WTC11 (cell line): ENCODE data around the gene ZNF598. TPM values are rescaled to one million over a fixed set of nuclear protein-coding genes. Genes with fewer than 3 reads are reported as not detected.

Experiments
- ATAC-seq: fragments of 200-7000 bp; cut with Tn5 transposase; 2 replicates; pipeline ENCODE4 v1.10.0; 2021; ENCODE audit warnings: mild to moderate bottlenecking, moderate library complexity
- CTCF ChIA-PET: fragments of 300-600 bp; sonication (Branson Sonifier 250); formaldehyde crosslinking; loops from one replicate; lab custom pipeline; 2021; ENCODE audit warnings: antibody characterized with exemption; lab: Charles Lee
- POLR2A ChIA-PET: fragments of 350-600 bp; sonication (Branson Sonifier 250); formaldehyde crosslinking; loops from one replicate; lab custom pipeline; 2021; ENCODE audit warnings: antibody characterized with exemption; lab: Charles Lee
- DNase-seq: peaks from one replicate; pipeline ENCODE4 v3.0.0; 2021; ENCODE audit warnings: low spot score
- H3K27ac Mint-ChIP-seq: 2 replicates; pipeline ENCODE4 v1.8.0; 2021; ENCODE audit warnings: mixed read lengths
- H3K27me3 Mint-ChIP-seq: 2 replicates; pipeline ENCODE4 v1.8.0; 2021; ENCODE audit warnings: low read depth, mild to moderate bottlenecking, moderate library complexity, mixed read lengths
- H3K36me3 Mint-ChIP-seq: 2 replicates; pipeline ENCODE4 v1.8.0; 2021; ENCODE audit warnings: mixed read lengths
- H3K4me1 Mint-ChIP-seq: 2 replicates; pipeline ENCODE4 v1.8.0; 2022; ENCODE audit warnings: mixed read lengths
- H3K4me3 Mint-ChIP-seq: 2 replicates; pipeline ENCODE4 v1.8.0; 2021; ENCODE audit warnings: mild to moderate bottlenecking, moderate library complexity, mixed read lengths
- H3K9me3 Mint-ChIP-seq: 2 replicates; pipeline ENCODE4 v1.8.0; 2021; ENCODE audit warnings: mixed read lengths
- CREB1 ChIP-seq: sonication (generic); formaldehyde crosslinking; IDR thresholded peaks from 2 replicates; pipeline ENCODE4 v1.8.0; 2023; ENCODE audit warnings: mild to moderate bottlenecking, missing genetic modification reagents
- FOXJ3 ChIP-seq: sonication (generic); formaldehyde crosslinking; IDR thresholded peaks from 2 replicates; pipeline ENCODE4 v1.9.0; 2021; ENCODE audit warnings: missing genetic modification reagents, mild to moderate bottlenecking, borderline replicate concordance
- MYBL2 ChIP-seq: sonication (generic); formaldehyde crosslinking; IDR thresholded peaks from 2 replicates; pipeline ENCODE4 v1.8.1; 2023; ENCODE audit warnings: mild to moderate bottlenecking, moderate library complexity, missing genetic modification reagents
- NFE2L1 ChIP-seq: sonication (generic); formaldehyde crosslinking; IDR thresholded peaks from 2 replicates; pipeline ENCODE4 v1.8.1; 2023; ENCODE audit warnings: missing genetic modification reagents
- NFYB ChIP-seq: sonication (generic); formaldehyde crosslinking; conservative IDR thresholded peaks from 2 replicates; pipeline ENCODE4 v1.8.0; 2022; ENCODE audit warnings: low read depth, missing genetic modification reagents
- PREB ChIP-seq: sonication (generic); formaldehyde crosslinking; IDR thresholded peaks from 2 replicates; pipeline ENCODE4 v1.8.1; 2022; ENCODE audit warnings: mild to moderate bottlenecking, missing genetic modification reagents, moderate library complexity, borderline replicate concordance
- SMAD3 ChIP-seq: sonication (generic); formaldehyde crosslinking; IDR thresholded peaks from 2 replicates; pipeline ENCODE4 v1.8.0; 2022; ENCODE audit warnings: missing genetic modification reagents, mild to moderate bottlenecking, borderline replicate concordance
- SP1 ChIP-seq: sonication (generic); formaldehyde crosslinking; conservative IDR thresholded peaks from 2 replicates; pipeline ENCODE4 v1.8.1; 2022; ENCODE audit warnings: missing genetic modification reagents
- TEAD1 ChIP-seq: sonication (generic); formaldehyde crosslinking; IDR thresholded peaks from 2 replicates; pipeline ENCODE4 v1.8.0; 2022; ENCODE audit warnings: mild to moderate bottlenecking, missing genetic modification reagents
- TEAD4 ChIP-seq: sonication (generic); formaldehyde crosslinking; IDR thresholded peaks from 2 replicates; pipeline ENCODE4 v1.8.0; 2022; ENCODE audit warnings: mild to moderate bottlenecking, missing genetic modification reagents
- ZNF219 ChIP-seq: sonication (generic); formaldehyde crosslinking; IDR thresholded peaks from 2 replicates; pipeline ENCODE4 v1.8.0; 2023; ENCODE audit warnings: missing genetic modification reagents, mild to moderate bottlenecking, borderline replicate concordance
- ZNF232 ChIP-seq: sonication (generic); formaldehyde crosslinking; IDR thresholded peaks from 2 replicates; pipeline ENCODE4 v1.8.0; 2022; ENCODE audit warnings: mild to moderate bottlenecking, missing genetic modification reagents
- ZNF396 ChIP-seq: fragments of 250-450 bp; sonication (Bioruptor Pico); IDR thresholded peaks from 2 replicates; pipeline ENCODE4 v1.8.0; 2021; ENCODE audit warnings: mild to moderate bottlenecking, moderate library complexity, borderline replicate concordance
- ZNF671 ChIP-seq: fragments of 250-450 bp; sonication (Bioruptor Pico); IDR thresholded peaks from 2 replicates; pipeline ENCODE4 v1.8.0; 2021; ENCODE audit warnings: mild to moderate bottlenecking
- total RNA-seq: library from RNA; stranded (reverse); gene quantifications from 3 replicates; pipeline ENCODE4 v1.2.3, GENCODE V29; 2021
- TF ChIP-seq, protein P1 (sequence below): fragments of 250-450 bp; sonication (Bioruptor Pico); IDR thresholded peaks from 2 replicates; pipeline ENCODE4 v1.9.0; 2021; ENCODE audit warnings: mild to moderate bottlenecking, borderline replicate concordance
- TF ChIP-seq, protein P2 (sequence below): sonication (generic); formaldehyde crosslinking; IDR thresholded peaks from 2 replicates; pipeline ENCODE4 v1.8.1; 2022; ENCODE audit warnings: missing genetic modification reagents, borderline replicate concordance
- TF ChIP-seq, protein P3 (sequence below): sonication (generic); formaldehyde crosslinking; IDR thresholded peaks from 2 replicates; pipeline ENCODE4 v1.8.0; 2022; ENCODE audit warnings: mild to moderate bottlenecking, missing genetic modification reagents
- TF ChIP-seq, protein P4 (sequence below): fragments of 250-450 bp; sonication (Bioruptor Pico); IDR thresholded peaks from 2 replicates; pipeline ENCODE4 v1.9.0; 2021; ENCODE audit warnings: moderate library complexity, mild to moderate bottlenecking, inconsistent platforms, borderline replicate concordance
- TF ChIP-seq, protein P5 (sequence below): sonication (generic); formaldehyde crosslinking; conservative IDR thresholded peaks from 2 replicates; pipeline ENCODE4 v1.8.1; 2022; ENCODE audit warnings: mild to moderate bottlenecking, missing genetic modification reagents
- TF ChIP-seq, protein P6 (sequence below): sonication (generic); formaldehyde crosslinking; IDR thresholded peaks from 2 replicates; pipeline ENCODE4 v1.8.1; 2023; ENCODE audit warnings: mild to moderate bottlenecking, missing genetic modification reagents, moderate library complexity

The ZNF598 gene
- total RNA-seq, 1 experiment from 2014 or later: 66.4 TPM

GRCh38 chr16:2039274-2040031 is 29.8 kb upstream of the ZNF598 start (continued):
- TF ChIP-seq PREB (CRISPR knock-in tag) (no peak), CREB1 (CRISPR knock-in tag) (no peak), ZNF396 (CRISPR knock-in tag) (no peak)

DNA sequence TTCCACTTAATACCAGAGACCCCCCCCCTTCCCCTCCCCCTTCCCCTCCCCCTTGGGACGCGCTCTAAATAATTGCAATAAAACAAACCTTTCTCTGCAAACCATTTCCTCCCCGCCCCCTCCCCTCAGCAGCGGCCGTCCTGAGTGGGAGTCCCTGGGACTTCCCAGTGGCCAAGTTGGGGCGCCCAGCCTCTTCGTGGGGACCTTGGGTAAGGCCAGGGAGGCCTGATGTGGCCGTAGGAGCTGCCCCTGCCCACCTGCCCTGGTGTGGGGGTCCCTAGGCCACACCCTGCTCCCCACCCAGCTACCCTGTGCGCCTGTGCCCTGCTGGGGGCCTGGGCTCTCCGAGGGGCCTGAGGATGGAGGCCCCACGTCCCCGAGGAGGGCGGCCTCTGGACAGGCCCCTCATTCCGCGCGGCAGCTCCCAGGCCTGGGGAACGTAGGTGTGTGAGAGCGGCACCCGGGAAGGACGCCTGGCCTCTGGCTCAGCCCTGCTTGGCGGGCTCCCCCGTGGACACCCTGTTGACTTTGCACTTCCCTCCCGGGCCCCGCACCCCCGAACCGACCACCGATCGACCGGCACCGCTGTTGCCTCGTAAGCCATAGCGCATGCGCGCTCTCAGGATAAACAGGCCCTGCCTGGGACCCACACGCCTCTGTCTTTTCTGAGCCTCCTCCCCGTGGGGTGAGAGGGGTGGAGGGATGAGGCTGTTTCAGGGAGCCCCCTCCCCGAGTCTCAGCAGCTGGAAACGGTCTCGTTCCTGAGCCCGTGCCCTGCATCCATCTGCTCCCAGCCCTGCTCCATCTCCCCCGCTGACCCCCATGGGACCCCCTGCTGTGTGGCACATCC is 29.0 kb upstream of the ZNF598 start:
- ChIA-PET CTCF (interaction anchor here (0.9 to 3.0 kb wide), 3 partner anchors 15 to 35 kb away, joined by 3 to 11 read pairs (median 4); no protein-coding TSS in a partner anchor), POLR2A (no interaction called here)
- Mint-ChIP-seq H3K36me3 (no peaks in the 10 kb centered on the region; the same call in 1 of the 2 replicates), H3K4me3 (no peak overlapping the region), H3K4me1 (no peaks in the 10 kb centered on the region), H3K27ac (no peak overlapping the region; the same call in 1 of the 2 replicates), H3K9me3 (no peaks in the 10 kb centered on the region), H3K27me3 (no peaks in the 10 kb centered on the region)
- no peak for DNase-seq
- ATAC-seq: no peak
- TF ChIP-seq TEAD1 (CRISPR knock-in tag) (no peak), ZNF219 (CRISPR knock-in tag) (no peak), NFE2L1 (no peak), NFYB (CRISPR knock-in tag) (no peak), MYBL2 (no peak), SMAD3 (CRISPR knock-in tag) (no peak), ZNF671 (CRISPR knock-in tag) (no peak), ZNF232 (CRISPR knock-in tag) (no peak), TEAD4 (no peak), SP1 (CRISPR knock-in tag) (no peak), FOXJ3 (CRISPR knock-in tag) (no peak)
- TF ChIP-seq, protein P1, sequence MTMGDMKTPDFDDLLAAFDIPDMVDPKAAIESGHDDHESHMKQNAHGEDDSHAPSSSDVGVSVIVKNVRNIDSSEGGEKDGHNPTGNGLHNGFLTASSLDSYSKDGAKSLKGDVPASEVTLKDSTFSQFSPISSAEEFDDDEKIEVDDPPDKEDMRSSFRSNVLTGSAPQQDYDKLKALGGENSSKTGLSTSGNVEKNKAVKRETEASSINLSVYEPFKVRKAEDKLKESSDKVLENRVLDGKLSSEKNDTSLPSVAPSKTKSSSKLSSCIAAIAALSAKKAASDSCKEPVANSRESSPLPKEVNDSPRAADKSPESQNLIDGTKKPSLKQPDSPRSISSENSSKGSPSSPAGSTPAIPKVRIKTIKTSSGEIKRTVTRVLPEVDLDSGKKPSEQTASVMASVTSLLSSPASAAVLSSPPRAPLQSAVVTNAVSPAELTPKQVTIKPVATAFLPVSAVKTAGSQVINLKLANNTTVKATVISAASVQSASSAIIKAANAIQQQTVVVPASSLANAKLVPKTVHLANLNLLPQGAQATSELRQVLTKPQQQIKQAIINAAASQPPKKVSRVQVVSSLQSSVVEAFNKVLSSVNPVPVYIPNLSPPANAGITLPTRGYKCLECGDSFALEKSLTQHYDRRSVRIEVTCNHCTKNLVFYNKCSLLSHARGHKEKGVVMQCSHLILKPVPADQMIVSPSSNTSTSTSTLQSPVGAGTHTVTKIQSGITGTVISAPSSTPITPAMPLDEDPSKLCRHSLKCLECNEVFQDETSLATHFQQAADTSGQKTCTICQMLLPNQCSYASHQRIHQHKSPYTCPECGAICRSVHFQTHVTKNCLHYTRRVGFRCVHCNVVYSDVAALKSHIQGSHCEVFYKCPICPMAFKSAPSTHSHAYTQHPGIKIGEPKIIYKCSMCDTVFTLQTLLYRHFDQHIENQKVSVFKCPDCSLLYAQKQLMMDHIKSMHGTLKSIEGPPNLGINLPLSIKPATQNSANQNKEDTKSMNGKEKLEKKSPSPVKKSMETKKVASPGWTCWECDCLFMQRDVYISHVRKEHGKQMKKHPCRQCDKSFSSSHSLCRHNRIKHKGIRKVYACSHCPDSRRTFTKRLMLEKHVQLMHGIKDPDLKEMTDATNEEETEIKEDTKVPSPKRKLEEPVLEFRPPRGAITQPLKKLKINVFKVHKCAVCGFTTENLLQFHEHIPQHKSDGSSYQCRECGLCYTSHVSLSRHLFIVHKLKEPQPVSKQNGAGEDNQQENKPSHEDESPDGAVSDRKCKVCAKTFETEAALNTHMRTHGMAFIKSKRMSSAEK: no peak
- TF ChIP-seq, protein P2, sequence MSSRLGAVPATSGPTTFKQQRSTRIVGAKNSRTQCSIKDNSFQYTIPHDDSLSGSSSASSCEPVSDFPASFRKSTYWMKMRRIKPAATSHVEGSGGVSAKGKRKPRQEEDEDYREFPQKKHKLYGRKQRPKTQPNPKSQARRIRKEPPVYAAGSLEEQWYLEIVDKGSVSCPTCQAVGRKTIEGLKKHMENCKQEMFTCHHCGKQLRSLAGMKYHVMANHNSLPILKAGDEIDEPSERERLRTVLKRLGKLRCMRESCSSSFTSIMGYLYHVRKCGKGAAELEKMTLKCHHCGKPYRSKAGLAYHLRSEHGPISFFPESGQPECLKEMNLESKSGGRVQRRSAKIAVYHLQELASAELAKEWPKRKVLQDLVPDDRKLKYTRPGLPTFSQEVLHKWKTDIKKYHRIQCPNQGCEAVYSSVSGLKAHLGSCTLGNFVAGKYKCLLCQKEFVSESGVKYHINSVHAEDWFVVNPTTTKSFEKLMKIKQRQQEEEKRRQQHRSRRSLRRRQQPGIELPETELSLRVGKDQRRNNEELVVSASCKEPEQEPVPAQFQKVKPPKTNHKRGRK (CRISPR knock-in tag): no peak
- TF ChIP-seq, protein P3, sequence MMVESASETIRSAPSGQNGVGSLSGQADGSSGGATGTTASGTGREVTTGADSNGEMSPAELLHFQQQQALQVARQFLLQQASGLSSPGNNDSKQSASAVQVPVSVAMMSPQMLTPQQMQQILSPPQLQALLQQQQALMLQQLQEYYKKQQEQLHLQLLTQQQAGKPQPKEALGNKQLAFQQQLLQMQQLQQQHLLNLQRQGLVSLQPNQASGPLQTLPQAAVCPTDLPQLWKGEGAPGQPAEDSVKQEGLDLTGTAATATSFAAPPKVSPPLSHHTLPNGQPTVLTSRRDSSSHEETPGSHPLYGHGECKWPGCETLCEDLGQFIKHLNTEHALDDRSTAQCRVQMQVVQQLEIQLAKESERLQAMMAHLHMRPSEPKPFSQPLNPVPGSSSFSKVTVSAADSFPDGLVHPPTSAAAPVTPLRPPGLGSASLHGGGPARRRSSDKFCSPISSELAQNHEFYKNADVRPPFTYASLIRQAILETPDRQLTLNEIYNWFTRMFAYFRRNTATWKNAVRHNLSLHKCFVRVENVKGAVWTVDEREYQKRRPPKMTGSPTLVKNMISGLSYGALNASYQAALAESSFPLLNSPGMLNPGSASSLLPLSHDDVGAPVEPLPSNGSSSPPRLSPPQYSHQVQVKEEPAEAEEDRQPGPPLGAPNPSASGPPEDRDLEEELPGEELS: no peak
- TF ChIP-seq, protein P4, sequence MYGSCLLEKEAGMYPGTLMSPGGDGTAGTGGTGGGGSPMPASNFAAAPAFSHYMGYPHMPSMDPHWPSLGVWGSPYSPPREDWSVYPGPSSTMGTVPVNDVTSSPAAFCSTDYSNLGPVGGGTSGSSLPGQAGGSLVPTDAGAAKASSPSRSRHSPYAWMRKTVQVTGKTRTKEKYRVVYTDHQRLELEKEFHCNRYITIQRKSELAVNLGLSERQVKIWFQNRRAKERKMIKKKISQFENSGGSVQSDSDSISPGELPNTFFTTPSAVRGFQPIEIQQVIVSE (CRISPR knock-in tag): no peak
- TF ChIP-seq, protein P5, sequence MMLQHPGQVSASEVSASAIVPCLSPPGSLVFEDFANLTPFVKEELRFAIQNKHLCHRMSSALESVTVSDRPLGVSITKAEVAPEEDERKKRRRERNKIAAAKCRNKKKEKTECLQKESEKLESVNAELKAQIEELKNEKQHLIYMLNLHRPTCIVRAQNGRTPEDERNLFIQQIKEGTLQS: no peak
- TF ChIP-seq, protein P6, sequence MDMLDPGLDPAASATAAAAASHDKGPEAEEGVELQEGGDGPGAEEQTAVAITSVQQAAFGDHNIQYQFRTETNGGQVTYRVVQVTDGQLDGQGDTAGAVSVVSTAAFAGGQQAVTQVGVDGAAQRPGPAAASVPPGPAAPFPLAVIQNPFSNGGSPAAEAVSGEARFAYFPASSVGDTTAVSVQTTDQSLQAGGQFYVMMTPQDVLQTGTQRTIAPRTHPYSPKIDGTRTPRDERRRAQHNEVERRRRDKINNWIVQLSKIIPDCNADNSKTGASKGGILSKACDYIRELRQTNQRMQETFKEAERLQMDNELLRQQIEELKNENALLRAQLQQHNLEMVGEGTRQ (CRISPR knock-in tag): no peak
